ENCODE data around the gene LATS2.

The LATS2 gene

GRCh38 chr13:21047591-21048282 lies 13.6 kb downstream of the LATS2 start:
- CTCF ChIA-PET: no interaction called here
- DNase-seq: no peak
- H3K27me3 Mint-ChIP-seq: peaks cover 20% of the 10 kb centered on the region
- no peak overlapping the region for H3K4me3 Mint-ChIP-seq
- no peaks in the 10 kb centered on the region for H3K9me3 Mint-ChIP-seq
- no peak overlapping the region for H3K27ac Mint-ChIP-seq
- peaks cover 7% of the 10 kb centered on the region for H3K4me1 Mint-ChIP-seq
- no peaks in the 10 kb centered on the region for H3K36me3 Mint-ChIP-seq

GRCh38 chr13:21047087-21047486 lies 14.3 kb downstream of the LATS2 start:
- H3K27ac Mint-ChIP-seq: no peak overlapping the region
- CTCF ChIA-PET: no interaction called here
- no peaks in the 10 kb centered on the region for H3K9me3 Mint-ChIP-seq
- peaks cover 7% of the 10 kb centered on the region for H3K4me1 Mint-ChIP-seq
- H3K27me3 Mint-ChIP-seq: peaks cover 20% of the 10 kb centered on the region
- no peak for DNase-seq
- no peak overlapping the region for H3K4me3 Mint-ChIP-seq
- no peaks in the 10 kb centered on the region for H3K36me3 Mint-ChIP-seq

GRCh38 chr13:21046203-21046602 lies 15.2 kb downstream of the LATS2 start:
- no peak overlapping the region for H3K27ac Mint-ChIP-seq
- no peaks in the 10 kb centered on the region for H3K36me3 Mint-ChIP-seq
- H3K27me3 Mint-ChIP-seq: peaks cover 13% of the 10 kb centered on the region
- no peak for DNase-seq
- peaks cover 7% of the 10 kb centered on the region for H3K4me1 Mint-ChIP-seq
- CTCF ChIA-PET: no interaction called here
- no peaks in the 10 kb centered on the region for H3K9me3 Mint-ChIP-seq
- no peak overlapping the region for H3K4me3 Mint-ChIP-seq

DNA sequence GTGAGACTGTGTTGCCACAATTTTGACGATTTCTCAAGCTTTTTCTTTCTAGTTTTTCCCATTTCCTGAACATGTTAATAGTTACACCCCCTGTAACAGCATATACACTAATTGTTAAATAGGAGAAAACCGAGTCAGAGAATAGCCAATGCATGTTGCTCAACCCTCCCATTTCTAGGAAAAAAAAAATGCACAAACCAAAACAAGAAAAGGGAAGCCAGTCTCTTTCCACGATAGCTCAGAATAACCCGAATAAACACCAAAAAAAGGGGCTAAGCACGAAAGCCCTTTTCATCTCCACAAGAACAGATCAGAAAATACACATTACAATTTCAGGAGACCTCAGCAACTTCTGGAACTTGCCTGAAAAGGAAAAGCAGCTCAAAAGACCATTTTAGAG lies 16.3 kb downstream of the LATS2 start:
- no peak for DNase-seq
- Mint-ChIP-seq H3K4me3 (no peak overlapping the region), H3K27ac (no peak overlapping the region), H3K4me1 (peaks cover 7% of the 10 kb centered on the region), H3K27me3 (peaks cover 13% of the 10 kb centered on the region), H3K9me3 (no peaks in the 10 kb centered on the region), H3K36me3 (no peaks in the 10 kb centered on the region)
- CTCF ChIA-PET: interaction anchor here (1.0 kb wide), 1 partner anchor 102 kb away, joined by 4 read pairs; no protein-coding TSS in a partner anchor

GRCh38 chr13:21043898-21044297 lies 17.5 kb downstream of the LATS2 start:
- CTCF ChIA-PET: no interaction called here
- Mint-ChIP-seq H3K9me3 (no peaks in the 10 kb centered on the region), H3K27me3 (peaks cover 10% of the 10 kb centered on the region), H3K36me3 (no peaks in the 10 kb centered on the region), H3K27ac (no peak overlapping the region), H3K4me1 (peaks cover 14% of the 10 kb centered on the region), H3K4me3 (no peak overlapping the region)
- DNase-seq: no peak

DNA sequence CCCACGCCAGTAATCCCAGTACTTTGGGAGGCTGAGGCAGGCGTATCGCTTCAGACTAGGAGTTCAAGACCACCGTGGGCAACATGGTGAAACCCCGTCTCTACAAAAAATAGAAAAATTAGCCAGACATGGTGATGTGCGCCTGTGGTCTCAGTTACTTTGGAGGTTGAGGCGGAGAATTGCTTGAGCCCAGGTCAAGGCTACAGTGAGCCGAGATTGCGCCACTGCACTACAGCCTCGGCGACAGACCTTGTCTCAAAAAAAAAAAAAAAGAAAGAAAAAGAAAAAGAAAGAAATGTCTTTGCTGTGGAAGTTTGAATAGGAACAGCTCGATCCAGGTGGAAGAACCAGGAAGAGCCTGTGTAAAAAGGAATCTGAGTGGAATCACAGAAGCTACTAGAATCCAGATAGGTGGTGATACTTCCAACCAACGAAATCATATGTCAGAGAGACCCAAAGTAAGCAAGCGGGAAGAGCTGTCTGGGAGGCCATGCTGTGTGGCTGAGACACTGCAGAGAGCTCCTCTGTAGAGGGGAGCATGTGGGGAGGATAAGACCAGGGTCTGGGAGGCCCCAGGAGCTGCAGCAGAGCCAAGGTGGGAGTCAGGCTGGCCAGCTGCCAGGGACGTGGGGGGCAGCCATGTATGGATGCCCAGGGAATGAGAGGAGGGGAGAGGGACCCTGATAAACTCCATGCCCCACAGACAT lies 21.1 kb downstream of the LATS2 start:
- H3K9me3 Mint-ChIP-seq: no peaks in the 10 kb centered on the region
- peaks cover 3% of the 10 kb centered on the region for H3K27me3 Mint-ChIP-seq
- peaks cover 14% of the 10 kb centered on the region for H3K4me1 Mint-ChIP-seq
- H3K27ac Mint-ChIP-seq: no peak overlapping the region
- CTCF ChIA-PET: no interaction called here
- no peak overlapping the region for H3K4me3 Mint-ChIP-seq
- H3K36me3 Mint-ChIP-seq: no peaks in the 10 kb centered on the region
- DNase-seq: no peak

- Mint-ChIP-seq H3K4me1 (peaks cover 10% of the 10 kb centered on the region), H3K36me3 (no peaks in the 10 kb centered on the region), H3K4me3 (no peak overlapping the region), H3K27me3 (peaks cover 5% of the 10 kb centered on the region), H3K9me3 (no peaks in the 10 kb centered on the region), H3K27ac (no peak overlapping the region)
- CTCF ChIA-PET: no interaction called here
- no peak for DNase-seq
Measured at GRCh38 chr13:21039097-21039800, 22.1 kb downstream of the LATS2 start.

DNA sequence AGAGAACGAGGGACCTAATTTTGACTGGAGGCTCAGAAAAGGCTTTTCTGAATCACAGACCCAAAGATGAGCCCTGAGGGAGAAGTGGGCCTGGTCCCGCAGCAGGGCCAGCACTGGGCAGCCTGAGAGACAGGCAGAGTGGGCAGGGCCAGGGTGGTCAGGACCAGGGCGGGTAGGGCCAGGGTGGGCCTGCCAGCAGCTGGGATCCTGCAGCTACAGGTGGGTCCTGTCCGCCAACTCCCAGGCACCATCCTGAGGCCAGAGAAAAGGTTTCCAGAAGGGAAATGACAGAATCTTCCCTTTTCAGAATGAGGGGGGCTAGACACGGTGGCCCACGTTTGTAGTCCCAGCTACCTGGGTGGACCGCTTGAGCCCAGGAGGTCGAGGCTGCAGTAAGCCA lies 23.7 kb downstream of the LATS2 start:
- H3K27me3 Mint-ChIP-seq: peaks cover 6% of the 10 kb centered on the region
- H3K9me3 Mint-ChIP-seq: no peaks in the 10 kb centered on the region
- no peaks in the 10 kb centered on the region for H3K36me3 Mint-ChIP-seq
- CTCF ChIA-PET: no interaction called here
- peaks cover 13% of the 10 kb centered on the region for H3K4me1 Mint-ChIP-seq
- H3K4me3 Mint-ChIP-seq: no peak overlapping the region
- H3K27ac Mint-ChIP-seq: no peak overlapping the region
- no peak for DNase-seq

DNA sequence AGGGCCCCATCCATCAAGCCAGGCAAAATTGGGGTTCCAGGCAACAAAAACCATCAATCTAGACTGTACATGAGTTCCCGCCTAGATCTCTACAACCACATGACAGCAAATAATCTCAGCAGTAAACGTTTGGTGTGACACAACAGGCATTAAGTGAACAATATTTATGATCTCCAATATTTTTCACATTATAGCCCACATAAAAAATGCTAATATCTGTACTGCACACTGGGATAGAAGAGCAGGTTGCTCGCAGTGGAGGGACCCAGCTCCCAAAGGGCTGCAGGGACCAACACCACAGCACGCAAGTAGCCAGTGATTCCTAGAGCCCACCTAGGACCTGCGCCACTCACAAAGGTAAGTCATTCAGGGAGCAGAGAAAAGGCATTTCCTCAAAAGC lies 25.9 kb downstream of the LATS2 start:
- DNase-seq: no peak
- Mint-ChIP-seq H3K4me3 (no peak overlapping the region), H3K4me1 (peaks cover 13% of the 10 kb centered on the region), H3K36me3 (no peaks in the 10 kb centered on the region), H3K27me3 (peaks cover 6% of the 10 kb centered on the region), H3K27ac (no peak overlapping the region), H3K9me3 (no peaks in the 10 kb centered on the region)
- CTCF ChIA-PET: no interaction called here

GRCh38 chr13:21034603-21035191 lies 26.7 kb downstream of the LATS2 start:
- DNase-seq: no peak
- peaks cover 13% of the 10 kb centered on the region for H3K4me1 Mint-ChIP-seq
- CTCF ChIA-PET: no interaction called here
- H3K27ac Mint-ChIP-seq: no peak overlapping the region
- no peaks in the 10 kb centered on the region for H3K36me3 Mint-ChIP-seq
- H3K27me3 Mint-ChIP-seq: peaks cover 6% of the 10 kb centered on the region
- H3K4me3 Mint-ChIP-seq: no peak overlapping the region
- H3K9me3 Mint-ChIP-seq: no peaks in the 10 kb centered on the region

DNA sequence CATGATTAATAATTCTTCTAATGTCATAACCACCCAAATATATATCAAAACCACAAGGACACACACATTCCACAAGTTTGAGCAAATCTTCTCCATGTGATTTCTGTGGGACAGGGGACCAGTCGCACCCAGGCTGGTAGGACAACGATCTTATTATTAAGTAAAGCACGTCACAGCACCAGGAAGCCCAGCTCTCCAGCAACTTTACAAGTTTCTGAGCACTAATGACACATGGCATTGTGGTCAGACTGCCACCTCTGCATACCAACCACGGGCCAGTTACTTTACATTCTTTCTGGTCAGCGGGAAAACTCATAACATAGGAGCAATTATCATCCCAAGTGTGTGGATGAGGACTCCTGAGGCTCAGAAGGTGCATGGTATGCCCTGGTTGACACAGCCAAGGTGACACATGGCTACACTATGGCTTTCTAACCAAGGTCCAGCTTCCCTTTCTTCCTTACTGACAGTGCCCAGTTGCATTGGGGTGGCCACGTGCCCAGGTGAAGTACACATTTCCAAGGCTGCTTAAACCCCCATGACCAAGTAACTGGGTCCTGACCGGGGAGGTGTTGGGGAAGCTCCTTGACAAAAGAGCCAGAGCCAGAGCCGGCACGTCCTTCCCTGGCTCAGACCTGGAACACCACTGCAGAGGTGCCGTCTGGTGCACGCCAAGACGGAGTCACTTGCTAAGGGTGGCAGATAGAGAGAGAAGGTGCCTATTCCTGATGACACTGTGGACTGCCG lies 27.4 kb downstream of the LATS2 start:
- Mint-ChIP-seq H3K4me1 (peaks cover 7% of the 10 kb centered on the region), H3K27ac (no peak overlapping the region), H3K36me3 (no peaks in the 10 kb centered on the region), H3K27me3 (peaks cover 6% of the 10 kb centered on the region), H3K4me3 (no peak overlapping the region), H3K9me3 (peaks cover under 1% of the 10 kb centered on the region)
- CTCF ChIA-PET: interaction anchor here (0.5 kb wide), 1 partner anchor 1275 kb away, joined by 4 read pairs; no protein-coding TSS in a partner anchor
- no peak for DNase-seq

DNA sequence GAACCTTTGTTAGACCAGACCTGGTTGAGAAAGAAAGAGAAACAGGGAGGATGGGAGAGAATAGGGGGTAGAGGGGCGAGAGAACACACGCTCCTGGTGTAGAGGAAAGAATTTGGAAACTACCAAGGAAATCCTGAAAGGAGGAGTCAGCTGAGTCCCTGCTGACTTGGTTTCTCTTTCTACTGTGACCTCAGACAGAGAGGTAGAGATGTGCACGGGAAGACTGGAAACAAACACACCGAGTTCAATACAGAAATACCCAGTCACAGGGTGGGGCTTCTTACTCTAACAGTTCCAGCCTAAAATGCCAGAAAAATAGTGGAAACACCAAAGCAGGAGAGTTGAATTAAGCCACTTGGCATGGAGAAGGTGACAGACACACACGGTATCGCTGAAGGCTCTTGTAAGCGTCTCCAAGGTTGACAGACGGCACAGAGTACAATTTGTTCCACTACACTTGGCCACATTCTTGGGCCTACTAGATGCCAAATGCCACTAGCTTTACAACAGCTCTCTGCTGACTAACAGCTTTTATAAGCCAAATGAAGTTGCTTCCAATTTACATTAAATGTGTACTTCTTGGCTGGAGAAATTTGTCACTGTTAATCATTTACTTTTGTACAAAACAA lies 28.1 kb downstream of the LATS2 start:
- no peak for DNase-seq
- CTCF ChIA-PET: interaction anchor here (0.5 kb wide), 1 partner anchor 1274 kb away, joined by 4 read pairs; no protein-coding TSS in a partner anchor
- H3K4me1 Mint-ChIP-seq: peaks cover 4% of the 10 kb centered on the region
- no peak overlapping the region for H3K27ac Mint-ChIP-seq
- H3K36me3 Mint-ChIP-seq: no peaks in the 10 kb centered on the region
- peaks cover 6% of the 10 kb centered on the region for H3K27me3 Mint-ChIP-seq
- H3K9me3 Mint-ChIP-seq: peaks cover 2% of the 10 kb centered on the region
- no peak overlapping the region for H3K4me3 Mint-ChIP-seq

- no peak overlapping the region for H3K27ac Mint-ChIP-seq
- CTCF ChIA-PET: no interaction called here
Measured at GRCh38 chr13:21032656-21033055, 28.7 kb downstream of the LATS2 start.

More at GRCh38 chr13:21032656-21033055, 28.7 kb downstream of the LATS2 start:
- Mint-ChIP-seq H3K36me3 (no peaks in the 10 kb centered on the region), H3K27me3 (peaks cover 6% of the 10 kb centered on the region), H3K9me3 (peaks cover 2% of the 10 kb centered on the region), H3K4me3 (no peak overlapping the region), H3K4me1 (peaks cover 4% of the 10 kb centered on the region)
- no peak for DNase-seq

Measured in activated naive CD4-positive, alpha-beta T cell treated with anti-CD3 and anti-CD28 coated beads, Interleukin-2, amount 10 ng/mL, durations not matched to agents 7 days and 5 days (primary cell).